Thyroid gland (tissue), 4 donors: ENCODE results near the gene FGD6.

Source experiments
- POLR2A ChIP-seq, 2 donors: fragments of 450-650 bp; IDR thresholded peaks; one replicate each; pipeline ENCODE4 v1.6.1; 2017; ENCODE audit warnings: antibody characterized with exemption in 2 of 2, mild to moderate bottlenecking in 2 of 2, moderate library complexity in 1 of 2
- TF ChIP-seq, protein P1 (sequence below), 6 experiments: fragments of 200-600 bp in 3 of 6; fragments of 450-650 bp in 3 of 6; sonication (generic) in 3 of 6; IDR thresholded peaks; one replicate each; pipeline ENCODE4 v1.5.1; 2016 to 2019; ENCODE audit warnings: antibody characterized with exemption in 6 of 6, mild to moderate bottlenecking in 2 of 6, inconsistent platforms in 1 of 6, moderate library complexity in 1 of 6

DNA sequence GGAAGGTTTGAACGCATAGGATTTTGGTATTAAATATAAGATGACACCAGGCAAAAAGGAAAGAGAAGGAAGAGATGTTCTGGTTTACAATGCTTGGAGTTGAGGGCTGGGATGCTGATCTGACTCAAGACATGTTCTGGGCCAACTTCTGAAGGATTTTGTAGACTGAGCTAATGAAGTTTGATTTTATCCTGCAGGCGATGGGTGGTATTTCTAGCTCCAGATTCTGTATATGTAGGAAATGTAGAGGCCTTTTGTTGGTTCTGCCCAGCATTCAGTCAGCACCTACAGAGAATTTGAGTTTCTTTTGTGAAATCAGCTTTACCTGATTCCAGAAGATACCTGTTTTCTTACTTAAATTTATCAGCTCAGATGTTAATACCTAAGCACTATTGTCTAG, 48.5 kb upstream of the FGD6 start:
- TF ChIP-seq, protein P1, sequence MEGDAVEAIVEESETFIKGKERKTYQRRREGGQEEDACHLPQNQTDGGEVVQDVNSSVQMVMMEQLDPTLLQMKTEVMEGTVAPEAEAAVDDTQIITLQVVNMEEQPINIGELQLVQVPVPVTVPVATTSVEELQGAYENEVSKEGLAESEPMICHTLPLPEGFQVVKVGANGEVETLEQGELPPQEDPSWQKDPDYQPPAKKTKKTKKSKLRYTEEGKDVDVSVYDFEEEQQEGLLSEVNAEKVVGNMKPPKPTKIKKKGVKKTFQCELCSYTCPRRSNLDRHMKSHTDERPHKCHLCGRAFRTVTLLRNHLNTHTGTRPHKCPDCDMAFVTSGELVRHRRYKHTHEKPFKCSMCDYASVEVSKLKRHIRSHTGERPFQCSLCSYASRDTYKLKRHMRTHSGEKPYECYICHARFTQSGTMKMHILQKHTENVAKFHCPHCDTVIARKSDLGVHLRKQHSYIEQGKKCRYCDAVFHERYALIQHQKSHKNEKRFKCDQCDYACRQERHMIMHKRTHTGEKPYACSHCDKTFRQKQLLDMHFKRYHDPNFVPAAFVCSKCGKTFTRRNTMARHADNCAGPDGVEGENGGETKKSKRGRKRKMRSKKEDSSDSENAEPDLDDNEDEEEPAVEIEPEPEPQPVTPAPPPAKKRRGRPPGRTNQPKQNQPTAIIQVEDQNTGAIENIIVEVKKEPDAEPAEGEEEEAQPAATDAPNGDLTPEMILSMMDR (IDR thresholded peaks at IDR 0.05): no peak
- no peak for TF ChIP-seq POLR2A (IDR thresholded peaks at IDR 0.05)
